Sigmoid colon (tissue), 3 donors: Measurements from ENCODE around the gene TFE3.

Experiments
- POLR2A ChIP-seq, 2 donors: fragments of 450-650 bp; IDR thresholded peaks; one replicate each; pipeline ENCODE4 v1.6.1; 2016; ENCODE audit warnings: antibody characterized with exemption in 2 of 2, mild to moderate bottlenecking in 2 of 2, moderate library complexity in 2 of 2
- TF ChIP-seq, protein P1 (sequence below), 4 experiments: fragments of 450-650 bp in 3 of 4; fragments of 200-600 bp in 1 of 4; IDR thresholded peaks; one replicate each; pipeline ENCODE4 v1.5.1; 2016 to 2019; ENCODE audit warnings: antibody characterized with exemption in 4 of 4, mild to moderate bottlenecking in 3 of 4, moderate library complexity in 2 of 4

- TF ChIP-seq, protein P1, sequence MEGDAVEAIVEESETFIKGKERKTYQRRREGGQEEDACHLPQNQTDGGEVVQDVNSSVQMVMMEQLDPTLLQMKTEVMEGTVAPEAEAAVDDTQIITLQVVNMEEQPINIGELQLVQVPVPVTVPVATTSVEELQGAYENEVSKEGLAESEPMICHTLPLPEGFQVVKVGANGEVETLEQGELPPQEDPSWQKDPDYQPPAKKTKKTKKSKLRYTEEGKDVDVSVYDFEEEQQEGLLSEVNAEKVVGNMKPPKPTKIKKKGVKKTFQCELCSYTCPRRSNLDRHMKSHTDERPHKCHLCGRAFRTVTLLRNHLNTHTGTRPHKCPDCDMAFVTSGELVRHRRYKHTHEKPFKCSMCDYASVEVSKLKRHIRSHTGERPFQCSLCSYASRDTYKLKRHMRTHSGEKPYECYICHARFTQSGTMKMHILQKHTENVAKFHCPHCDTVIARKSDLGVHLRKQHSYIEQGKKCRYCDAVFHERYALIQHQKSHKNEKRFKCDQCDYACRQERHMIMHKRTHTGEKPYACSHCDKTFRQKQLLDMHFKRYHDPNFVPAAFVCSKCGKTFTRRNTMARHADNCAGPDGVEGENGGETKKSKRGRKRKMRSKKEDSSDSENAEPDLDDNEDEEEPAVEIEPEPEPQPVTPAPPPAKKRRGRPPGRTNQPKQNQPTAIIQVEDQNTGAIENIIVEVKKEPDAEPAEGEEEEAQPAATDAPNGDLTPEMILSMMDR (IDR thresholded peaks at IDR 0.05): no peak
- TF ChIP-seq POLR2A (IDR thresholded peaks at IDR 0.05): no peak
Measured at GRCh38 chrX:49037883-49038475, 5.2 kb downstream of the TFE3 start.
